HG03135 (cell line): ENCODE measurements around the gene STAT2.
"Not testable (repeated sequence)": the region's sequence is repeated elsewhere in the genome, so short reads cannot be mapped to it uniquely, and the experiment has no call there.

ENCODE experiments used
- ATAC-seq: cut with Tn5 transposase; IDR thresholded peaks from one replicate; pipeline ENCODE4 v1.9.1; 2021; ENCODE audit warnings: mild to moderate bottlenecking, moderate library complexity; ENCODE audit not compliant: unreplicated experiment

The STAT2 gene

GRCh38 chr12:56332512-56333196, 27.3 kb downstream of the STAT2 start:
- no peak for ATAC-seq

DNA sequence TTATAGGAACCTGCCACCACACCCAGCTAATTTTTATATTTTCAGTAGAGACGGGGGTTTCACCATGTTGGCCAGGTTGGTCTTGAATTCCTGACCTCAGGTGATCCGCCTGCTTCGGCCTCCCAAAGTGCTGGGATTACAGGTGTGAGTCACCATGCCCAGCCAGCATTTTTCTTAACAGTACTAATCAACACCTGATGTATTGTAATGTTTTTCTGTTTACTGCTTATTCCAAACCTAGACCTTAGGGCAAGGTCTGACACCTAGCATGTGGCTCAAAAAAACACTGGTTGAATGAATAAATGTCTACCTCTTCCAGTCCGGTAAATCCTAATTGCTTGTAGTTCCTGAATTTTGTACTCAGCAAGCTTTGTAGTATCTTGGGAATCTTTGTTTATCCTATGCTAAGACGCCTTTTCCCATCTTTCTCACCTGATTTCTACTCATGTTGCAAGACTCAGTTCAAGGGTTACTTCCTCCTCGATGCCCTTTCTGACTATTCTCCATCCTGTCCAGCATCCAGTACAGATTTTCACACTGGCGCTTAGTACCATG, 28.9 kb downstream of the STAT2 start:
- no peak for ATAC-seq

- no peak for ATAC-seq
These were observed 33.4 kb downstream of the STAT2 start for GRCh38 chr12:56326533-56326932.

DNA sequence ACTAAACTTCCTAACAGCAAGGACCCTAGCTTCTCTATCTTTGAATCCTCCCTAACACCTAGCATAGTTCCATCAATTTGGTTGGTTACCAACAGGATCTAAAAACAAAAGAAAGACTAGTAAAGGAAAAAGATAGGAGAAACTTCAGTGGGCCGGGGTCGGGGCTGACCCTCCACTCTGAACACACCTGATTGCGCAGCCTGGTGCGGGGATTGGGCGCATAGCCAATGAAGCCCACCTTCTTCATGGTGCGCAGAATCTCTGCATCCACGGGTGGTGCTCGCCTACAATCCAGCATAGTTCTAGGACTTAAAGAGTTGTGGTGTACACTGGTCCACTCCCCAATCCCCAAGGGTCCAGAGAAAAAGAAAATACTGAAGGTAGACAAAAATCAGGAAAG, 33.8 kb downstream of the STAT2 start:
- no peak for ATAC-seq

DNA sequence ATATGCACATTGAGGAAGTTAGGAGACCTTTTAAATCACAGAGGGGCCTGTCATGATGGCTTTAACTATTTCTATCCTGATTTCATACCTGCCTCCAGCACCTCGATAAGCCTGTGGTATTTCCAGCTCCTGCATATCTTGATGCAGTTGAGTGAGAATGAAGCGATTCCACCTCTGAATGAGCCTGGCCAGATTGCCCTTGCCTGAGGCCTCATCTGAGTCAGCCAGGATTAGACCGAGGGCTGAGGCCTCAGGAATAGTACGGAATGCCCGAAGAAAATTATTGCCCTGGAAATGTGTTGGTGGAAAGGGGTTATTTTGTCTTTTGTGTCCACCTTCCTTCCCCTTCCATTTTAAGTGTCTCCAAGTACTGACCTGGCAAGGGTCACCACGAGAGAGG, 35.7 kb downstream of the STAT2 start:
- no peak for ATAC-seq

GRCh38 chr12:56321610-56322009, 38.3 kb downstream of the STAT2 start:
- ATAC-seq, result not testable (repeated sequence)

DNA sequence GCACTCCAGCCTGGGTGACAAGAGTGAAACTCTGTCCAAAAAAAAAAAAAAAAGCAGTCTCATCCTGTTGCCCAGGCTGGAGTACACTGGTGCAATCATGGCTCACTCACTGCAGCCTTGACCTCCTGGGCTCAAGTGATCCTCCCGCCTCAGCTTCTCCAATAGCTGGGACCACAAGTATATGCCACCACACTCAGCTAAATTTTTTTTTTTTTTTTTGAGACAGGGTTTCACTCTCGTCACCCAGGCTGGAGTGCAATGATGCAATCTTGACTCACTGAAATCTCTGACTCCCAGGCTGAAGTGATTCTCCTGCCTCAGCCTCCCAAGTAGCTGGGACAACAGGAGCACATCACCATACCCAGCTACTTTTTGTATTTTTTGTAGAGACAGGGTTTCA, 38.9 kb downstream of the STAT2 start:
- ATAC-seq, result no peak

DNA sequence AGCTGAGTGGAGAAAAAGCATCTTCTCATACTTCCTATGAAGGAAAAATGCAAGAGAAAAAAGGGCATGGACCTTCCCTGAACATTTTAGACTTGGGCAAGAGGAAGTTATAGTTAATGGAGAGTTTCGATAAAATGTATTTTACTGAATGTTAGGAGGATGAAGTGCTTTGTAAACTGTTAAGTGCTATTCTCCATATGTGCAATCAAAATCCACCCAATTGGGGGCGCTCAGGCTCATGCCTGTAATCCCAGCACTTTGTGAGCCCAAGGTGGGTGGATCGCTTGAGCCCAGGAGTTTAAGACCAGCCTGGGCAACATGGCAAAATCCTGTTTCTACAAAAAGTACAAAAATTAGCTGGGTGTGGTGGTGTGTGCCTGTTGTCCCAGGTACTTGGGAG, 42.2 kb downstream of the STAT2 start:
- ATAC-seq, result no peak

DNA sequence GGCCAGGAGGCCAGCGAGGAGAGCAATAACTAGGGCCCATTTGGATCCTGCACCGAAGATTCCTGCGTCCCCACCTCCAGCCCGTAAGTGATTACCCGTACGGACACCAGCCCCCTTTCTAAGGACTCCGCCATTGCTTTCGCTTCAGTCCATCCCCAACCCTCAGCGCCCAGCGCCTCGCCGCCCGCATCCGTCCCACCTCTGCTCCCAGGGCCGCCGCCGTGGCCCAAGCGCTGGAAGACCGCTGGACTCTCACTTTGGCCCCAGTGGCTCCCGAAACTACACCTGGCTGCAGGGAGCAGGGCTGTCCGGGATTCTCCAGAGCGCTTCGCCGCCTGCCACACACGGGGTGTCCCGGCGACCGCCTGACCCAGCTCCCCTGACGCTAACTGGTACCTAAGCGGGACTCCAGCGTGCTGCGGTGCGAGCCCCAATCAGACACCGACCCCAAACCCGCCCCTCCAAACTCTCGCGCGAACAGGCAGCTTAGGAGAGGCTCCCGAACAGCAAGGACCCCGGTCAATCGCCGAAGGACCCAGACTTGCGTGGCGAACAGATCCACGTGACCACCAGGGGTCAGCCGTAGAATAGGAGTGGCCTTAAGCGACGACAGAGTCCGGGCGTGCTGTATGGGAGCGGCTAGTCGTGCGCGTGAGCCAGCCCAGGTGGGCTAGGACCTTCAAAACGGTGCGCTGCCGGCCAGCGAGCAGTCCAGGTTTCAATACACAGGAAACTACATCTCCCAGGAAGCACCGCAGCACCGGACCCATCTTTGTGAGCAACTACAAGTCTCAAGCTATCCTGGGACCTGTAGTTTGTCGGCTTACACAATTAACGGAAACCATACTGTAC, 44.1 kb downstream of the STAT2 start, which contains the start of gene CNPY2:
TSS of gene CNPY2 (minus strand) at position 367 of the 852 bp plus-strand sequence. CDS start 771 bp downstream, outside the sequence.
- ATAC-seq, result peak; percentile 92

- ATAC-seq, result no peak
These were observed 44.7 kb downstream of the STAT2 start for GRCh38 chr12:56315249-56315621.

DNA sequence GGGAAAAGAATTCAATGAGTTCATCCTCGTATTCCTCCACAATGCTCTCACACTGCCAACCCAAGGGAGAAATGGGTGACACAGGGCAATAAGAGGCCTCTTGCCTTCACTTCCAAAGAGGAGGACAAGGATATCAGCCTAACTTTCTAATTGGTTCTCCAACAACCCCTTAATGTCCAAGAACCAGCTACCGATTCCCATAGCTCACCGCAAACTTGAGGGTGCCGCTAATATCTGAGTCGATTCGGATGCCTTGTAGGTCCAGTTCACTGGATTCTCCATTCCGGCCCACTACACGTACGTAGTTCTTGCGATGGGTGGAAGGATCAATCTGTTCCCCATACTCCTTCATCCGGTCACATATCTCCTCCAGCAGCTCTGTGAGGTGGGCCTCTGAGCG, 48.9 kb downstream of the STAT2 start:
- no peak for ATAC-seq

- ATAC-seq, result no peak
These were observed 51.2 kb downstream of the STAT2 start for GRCh38 chr12:56308714-56309113.

DNA sequence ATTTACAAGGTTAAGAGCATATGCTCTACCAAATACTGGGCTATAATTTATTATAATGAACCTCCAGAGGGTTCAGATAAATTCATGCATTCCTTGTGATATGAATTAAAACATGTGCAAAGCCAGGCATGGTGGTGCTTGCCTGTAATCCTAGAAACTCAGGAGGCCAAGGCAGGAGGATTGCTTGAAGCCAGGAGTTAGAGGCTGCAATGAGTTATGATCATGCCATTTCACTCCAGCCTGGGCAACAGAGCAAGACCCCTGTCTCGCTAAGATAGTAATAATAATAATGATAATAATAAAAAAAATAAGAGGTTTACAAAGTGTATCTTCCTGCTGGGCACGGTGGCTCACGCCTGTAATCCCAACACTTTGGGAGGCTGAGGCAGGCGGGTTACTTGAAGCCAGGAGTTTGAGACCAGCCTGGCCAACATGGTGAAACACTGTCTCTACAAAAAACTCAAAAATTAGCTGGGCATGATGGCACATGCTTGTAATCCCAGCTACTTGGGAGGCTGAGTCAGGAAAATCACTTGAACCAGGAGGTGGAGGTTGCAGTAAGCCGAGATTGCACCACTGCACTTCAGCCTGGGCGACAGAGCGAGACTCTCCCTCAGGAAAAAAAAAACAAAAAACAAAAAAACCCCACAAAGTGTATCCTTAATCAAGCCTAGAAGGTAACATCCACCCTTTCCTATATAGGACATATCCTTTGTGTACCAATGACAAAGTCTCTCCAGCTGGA, 52.5 kb downstream of the STAT2 start:
- ATAC-seq, result no peak

DNA sequence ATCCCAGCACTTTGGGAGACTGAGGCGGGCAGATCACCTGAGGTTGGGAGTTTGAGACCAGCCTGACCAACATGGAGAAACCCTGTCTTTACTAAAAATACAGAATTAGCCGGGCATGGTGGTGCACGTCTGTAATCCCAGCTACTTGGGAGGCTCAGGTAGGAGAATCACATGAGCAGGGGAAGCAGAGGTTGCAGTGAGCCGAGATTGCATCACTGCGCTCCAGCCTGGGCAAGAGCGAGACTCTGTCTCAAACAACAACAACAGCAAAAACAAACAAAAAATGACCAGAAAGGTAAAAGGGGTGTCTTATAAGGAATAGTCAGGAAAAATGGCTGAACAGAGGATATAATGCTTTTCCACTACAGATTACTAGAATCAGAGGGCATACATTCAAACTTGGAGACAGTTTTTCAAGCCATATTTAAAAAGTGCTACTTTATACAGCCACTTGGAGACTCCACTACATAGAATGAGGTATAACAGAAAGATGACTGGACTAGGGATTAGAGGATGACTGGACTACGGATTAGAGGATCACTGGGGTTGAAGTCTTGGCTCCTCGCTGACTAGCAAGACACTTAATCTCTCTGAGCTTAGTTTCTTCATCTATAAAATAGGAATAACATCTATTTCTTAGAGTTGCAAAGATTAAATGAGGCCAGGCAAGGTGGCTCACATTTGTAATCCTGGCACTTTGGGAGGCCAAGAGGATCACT, 54.9 kb downstream of the STAT2 start:
- ATAC-seq, result no peak

GRCh38 chr12:56304276-56304675, 55.6 kb downstream of the STAT2 start:
- ATAC-seq, result no peak

GRCh38 chr12:56300644-56301464, 59.1 kb downstream of the STAT2 start:
- no peak for ATAC-seq

DNA sequence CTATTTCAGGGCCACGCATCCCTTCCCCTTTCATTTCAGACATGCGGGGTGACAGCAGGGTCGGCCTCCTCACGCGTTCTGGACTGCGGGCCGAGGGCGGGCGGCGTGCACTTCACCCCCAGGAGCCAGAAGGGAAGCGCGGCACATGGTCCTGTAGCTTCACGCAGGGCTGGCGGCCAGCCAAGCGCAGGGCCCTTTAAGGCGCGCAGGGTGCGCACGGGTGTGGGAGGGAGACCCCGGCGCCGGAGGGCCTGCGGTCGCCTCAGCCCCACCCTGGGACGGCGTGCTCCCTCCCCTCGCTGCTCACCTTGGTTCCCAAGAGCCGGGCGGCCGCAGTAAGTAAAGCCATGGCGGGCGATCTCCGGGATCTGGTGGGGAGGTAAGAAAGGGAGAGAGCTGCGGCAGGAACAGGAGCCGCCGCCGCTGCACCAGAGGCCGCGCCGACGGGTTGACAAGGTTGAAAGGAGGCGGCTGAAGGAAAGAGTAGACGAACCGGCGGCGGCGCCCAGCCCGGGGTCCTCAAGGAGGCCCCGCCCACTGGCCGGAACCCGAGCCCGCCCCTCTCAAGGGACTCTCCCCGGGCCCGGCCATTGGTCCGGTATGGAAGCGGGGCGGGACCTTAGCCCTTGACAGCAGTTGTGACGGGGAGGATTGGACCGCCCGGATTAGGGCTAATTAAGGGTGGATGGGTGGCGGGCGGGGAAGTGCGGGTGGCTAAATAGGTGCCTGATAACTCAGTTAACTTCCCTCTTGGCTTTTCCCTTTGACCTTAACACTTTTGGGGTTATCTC, 59.9 kb downstream of the STAT2 start, which contains the start of gene CS:
TSS of gene CS (minus strand) at position 478 of the 791 bp plus-strand sequence. CDS start at position 349, 129 bp downstream.
- peak; percentile 95 for ATAC-seq

DNA sequence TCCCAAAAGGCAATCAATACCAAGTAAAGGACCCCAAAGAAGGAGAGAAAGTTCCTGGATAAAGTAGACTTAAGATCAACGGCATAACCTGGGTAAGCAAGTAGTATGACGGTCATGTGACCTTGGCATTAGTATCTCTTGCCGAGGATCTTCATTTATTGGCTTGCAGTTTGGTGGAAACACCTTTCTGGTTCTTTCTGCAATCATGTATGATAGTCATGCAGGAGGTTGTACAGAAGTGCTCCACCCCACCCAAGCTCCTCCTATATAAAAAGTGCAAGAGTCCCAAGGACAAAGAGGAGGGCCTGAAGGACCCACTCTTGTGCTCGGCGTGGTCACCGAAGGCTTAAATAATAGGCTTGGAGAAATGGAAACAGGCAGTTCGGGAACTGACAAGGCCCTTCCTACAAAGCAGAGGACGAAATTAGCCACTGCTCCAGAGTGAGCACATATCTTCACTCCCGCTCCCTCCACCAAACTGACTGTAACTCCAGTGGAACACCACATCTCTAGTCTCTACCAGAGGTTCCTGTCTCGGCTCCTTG, 60.5 kb downstream of the STAT2 start:
- peak; percentile 5 for ATAC-seq
